ENCODE measurements around the gene AK9. TPM values are rescaled to one million over a fixed set of nuclear protein-coding genes. Genes with fewer than 3 reads are reported as not detected.
A peak's percentile ranks its signal among the peaks of the same experiment; 100 is the strongest.
"Not testable (repeated sequence)": the region's sequence is repeated elsewhere in the genome, so short reads cannot be mapped to it uniquely, and the experiment has no call there.

AK9 gene
- total RNA-seq, 1 experiment from 2014 or later, result 2.3 TPM

DNA sequence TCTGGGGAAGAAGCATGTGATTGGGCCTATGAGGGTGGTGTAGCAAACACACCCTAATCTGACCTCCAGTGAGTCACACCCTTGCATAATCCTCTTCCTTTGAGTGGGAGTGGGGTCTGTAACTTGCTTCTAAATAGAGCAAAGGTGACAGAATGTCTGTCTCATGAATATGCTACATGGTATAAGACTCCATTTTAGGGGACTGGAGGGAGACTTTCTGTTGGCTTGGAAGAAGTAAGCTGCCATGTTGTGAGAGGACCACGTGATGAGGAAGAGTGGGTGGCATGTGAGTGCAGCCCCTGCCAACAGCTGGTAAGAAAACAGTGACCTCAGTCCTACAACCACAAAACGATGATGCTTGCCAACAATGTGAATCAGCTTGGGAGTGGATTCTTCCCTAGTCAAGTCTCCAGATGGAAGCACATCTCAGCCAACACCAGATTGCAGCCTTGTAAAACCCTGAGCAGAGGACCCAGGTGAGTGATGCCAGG is 3.7 kb downstream of the AK9 start:
- Histone ChIP-seq H3K27ac (ENCODE audit: low read length) (no peak overlapping the region), H3K27me3 (ENCODE audit: control insufficient read depth, insufficient read depth, low read length) (peaks cover 15% of the 10 kb centered on the region), H3K36me3 (ENCODE audit: control insufficient read depth, insufficient read depth, low read length) (no peaks in the 10 kb centered on the region; the same call in 1 of the 2 replicates), H3K4me1 (ENCODE audit: control insufficient read depth, insufficient read depth, low read length) (peaks cover 11% of the 10 kb centered on the region; the same call in 1 of the 2 replicates), H3K4me3 (ENCODE audit: low read depth in 2 of 2, low read length in 2 of 2) (no peak overlapping the region), H3K9me3 (ENCODE audit: control insufficient read depth, insufficient read depth, low read depth, low read length) (no peaks in the 10 kb centered on the region)
- in situ Hi-C loops (cut with HindIII; ENCODE audit: low pct_unique_long_range_greater_than_20kb, low sequenced_read_pairs) (no loop called here), intact Hi-C loops (cut with micrococcal nuclease; ENCODE audit: unreplicated experiment) (no loop called here)
- POLR2A ChIA-PET, result no interaction called here
- peak; percentile 30 for DNase-seq (ENCODE audit: low read depth, low spot score)
- BruUV-seq (replicated peaks), result no TSS peak
- no peak for ATAC-seq
- CTCF ChIA-PET, result interaction anchor here (0.6 to 1.0 kb wide), 2 partner anchors 18 to 352 kb away, joined by 3 read pairs; no protein-coding TSS in a partner anchor
- no peak for TF ChIP-seq POLR2AphosphoS5 (IDR thresholded peaks at IDR 0.05; ENCODE audit: low read depth, low read length)

DNA sequence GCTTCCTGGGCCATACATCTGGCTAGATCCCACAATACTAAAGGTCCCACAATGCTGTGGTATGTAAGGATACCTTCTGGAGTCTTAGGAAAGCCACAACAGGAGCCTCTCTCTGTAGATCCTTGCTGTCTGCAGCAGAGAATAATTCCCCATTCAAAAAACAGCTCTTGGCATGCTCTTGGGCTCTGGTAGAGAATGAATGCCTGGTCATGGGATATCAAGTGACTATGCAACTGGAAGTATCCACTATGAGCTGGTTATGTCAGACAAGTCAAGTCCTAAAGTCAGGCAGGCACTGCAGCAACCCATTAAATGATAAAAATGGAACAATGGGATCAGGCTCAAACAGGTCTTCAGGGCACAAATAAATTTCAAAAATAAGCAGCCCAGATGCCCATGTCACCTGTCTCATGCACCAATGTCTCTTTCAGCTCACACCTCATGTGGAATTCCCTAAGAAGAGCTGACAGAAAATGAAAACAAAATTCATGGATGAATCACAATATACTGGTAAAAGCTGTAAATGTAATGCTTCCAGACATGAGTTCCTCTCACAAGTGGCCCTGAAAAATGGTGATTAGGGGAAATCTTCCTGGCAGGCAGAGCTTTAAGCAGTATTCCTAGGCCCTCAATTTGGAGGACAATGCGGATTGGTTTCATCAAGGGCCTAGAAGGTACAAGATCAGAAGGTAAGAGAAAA is 4.3 kb downstream of the AK9 start:
- peaks cover 15% of the 10 kb centered on the region for H3K27me3 ChIP-seq (ENCODE audit: control insufficient read depth, insufficient read depth, low read length)
- TF ChIP-seq, protein P1, sequence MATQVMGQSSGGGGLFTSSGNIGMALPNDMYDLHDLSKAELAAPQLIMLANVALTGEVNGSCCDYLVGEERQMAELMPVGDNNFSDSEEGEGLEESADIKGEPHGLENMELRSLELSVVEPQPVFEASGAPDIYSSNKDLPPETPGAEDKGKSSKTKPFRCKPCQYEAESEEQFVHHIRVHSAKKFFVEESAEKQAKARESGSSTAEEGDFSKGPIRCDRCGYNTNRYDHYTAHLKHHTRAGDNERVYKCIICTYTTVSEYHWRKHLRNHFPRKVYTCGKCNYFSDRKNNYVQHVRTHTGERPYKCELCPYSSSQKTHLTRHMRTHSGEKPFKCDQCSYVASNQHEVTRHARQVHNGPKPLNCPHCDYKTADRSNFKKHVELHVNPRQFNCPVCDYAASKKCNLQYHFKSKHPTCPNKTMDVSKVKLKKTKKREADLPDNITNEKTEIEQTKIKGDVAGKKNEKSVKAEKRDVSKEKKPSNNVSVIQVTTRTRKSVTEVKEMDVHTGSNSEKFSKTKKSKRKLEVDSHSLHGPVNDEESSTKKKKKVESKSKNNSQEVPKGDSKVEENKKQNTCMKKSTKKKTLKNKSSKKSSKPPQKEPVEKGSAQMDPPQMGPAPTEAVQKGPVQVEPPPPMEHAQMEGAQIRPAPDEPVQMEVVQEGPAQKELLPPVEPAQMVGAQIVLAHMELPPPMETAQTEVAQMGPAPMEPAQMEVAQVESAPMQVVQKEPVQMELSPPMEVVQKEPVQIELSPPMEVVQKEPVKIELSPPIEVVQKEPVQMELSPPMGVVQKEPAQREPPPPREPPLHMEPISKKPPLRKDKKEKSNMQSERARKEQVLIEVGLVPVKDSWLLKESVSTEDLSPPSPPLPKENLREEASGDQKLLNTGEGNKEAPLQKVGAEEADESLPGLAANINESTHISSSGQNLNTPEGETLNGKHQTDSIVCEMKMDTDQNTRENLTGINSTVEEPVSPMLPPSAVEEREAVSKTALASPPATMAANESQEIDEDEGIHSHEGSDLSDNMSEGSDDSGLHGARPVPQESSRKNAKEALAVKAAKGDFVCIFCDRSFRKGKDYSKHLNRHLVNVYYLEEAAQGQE (IDR thresholded peaks at IDR 0.05; ENCODE audit: insufficient read depth in 1 of 2, low read depth in 2 of 2, low read length in 1 of 2), result no peak
- TF ChIP-seq TCF7L2 (IDR thresholded peaks at IDR 0.05; ENCODE audit: low read depth, low read length), result no peak
- TF ChIP-seq, protein P2, sequence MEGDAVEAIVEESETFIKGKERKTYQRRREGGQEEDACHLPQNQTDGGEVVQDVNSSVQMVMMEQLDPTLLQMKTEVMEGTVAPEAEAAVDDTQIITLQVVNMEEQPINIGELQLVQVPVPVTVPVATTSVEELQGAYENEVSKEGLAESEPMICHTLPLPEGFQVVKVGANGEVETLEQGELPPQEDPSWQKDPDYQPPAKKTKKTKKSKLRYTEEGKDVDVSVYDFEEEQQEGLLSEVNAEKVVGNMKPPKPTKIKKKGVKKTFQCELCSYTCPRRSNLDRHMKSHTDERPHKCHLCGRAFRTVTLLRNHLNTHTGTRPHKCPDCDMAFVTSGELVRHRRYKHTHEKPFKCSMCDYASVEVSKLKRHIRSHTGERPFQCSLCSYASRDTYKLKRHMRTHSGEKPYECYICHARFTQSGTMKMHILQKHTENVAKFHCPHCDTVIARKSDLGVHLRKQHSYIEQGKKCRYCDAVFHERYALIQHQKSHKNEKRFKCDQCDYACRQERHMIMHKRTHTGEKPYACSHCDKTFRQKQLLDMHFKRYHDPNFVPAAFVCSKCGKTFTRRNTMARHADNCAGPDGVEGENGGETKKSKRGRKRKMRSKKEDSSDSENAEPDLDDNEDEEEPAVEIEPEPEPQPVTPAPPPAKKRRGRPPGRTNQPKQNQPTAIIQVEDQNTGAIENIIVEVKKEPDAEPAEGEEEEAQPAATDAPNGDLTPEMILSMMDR (IDR thresholded peaks at IDR 0.05), result no peak
- no peak for TF ChIP-seq SIN3A (IDR thresholded peaks at IDR 0.05; ENCODE audit: borderline replicate concordance, insufficient read depth, low read depth, low read length)
- TF ChIP-seq POLR2AphosphoS5 (IDR thresholded peaks at IDR 0.05; ENCODE audit: low read depth, low read length), result no peak
- ChIA-PET POLR2A (no interaction called here), CTCF (interaction anchor here (0.6 to 1.0 kb wide), 2 partner anchors 18 to 353 kb away, joined by 3 read pairs; no protein-coding TSS in a partner anchor)
- no TSS peak for BruUV-seq (replicated peaks)
- in situ Hi-C loops (cut with HindIII; ENCODE audit: low pct_unique_long_range_greater_than_20kb, low sequenced_read_pairs) (no loop called here), intact Hi-C loops (cut with micrococcal nuclease; ENCODE audit: unreplicated experiment) (no loop called here)
- peaks cover 5% of the 10 kb centered on the region; the same call in 1 of the 2 replicates for H3K4me1 ChIP-seq (ENCODE audit: control insufficient read depth, insufficient read depth, low read length)
- DNase-seq (ENCODE audit: low read depth, low spot score) (no peak), ATAC-seq (no peak)
- H3K36me3 ChIP-seq (ENCODE audit: control insufficient read depth, insufficient read depth, low read length), result no peaks in the 10 kb centered on the region; the same call in 1 of the 2 replicates
- H3K9me3 ChIP-seq (ENCODE audit: control insufficient read depth, insufficient read depth, low read depth, low read length), result no peaks in the 10 kb centered on the region
- no peak overlapping the region for H3K4me3 ChIP-seq (ENCODE audit: low read depth in 2 of 2, low read length in 2 of 2)
- H3K27ac ChIP-seq (ENCODE audit: low read length), result no peak overlapping the region

DNA sequence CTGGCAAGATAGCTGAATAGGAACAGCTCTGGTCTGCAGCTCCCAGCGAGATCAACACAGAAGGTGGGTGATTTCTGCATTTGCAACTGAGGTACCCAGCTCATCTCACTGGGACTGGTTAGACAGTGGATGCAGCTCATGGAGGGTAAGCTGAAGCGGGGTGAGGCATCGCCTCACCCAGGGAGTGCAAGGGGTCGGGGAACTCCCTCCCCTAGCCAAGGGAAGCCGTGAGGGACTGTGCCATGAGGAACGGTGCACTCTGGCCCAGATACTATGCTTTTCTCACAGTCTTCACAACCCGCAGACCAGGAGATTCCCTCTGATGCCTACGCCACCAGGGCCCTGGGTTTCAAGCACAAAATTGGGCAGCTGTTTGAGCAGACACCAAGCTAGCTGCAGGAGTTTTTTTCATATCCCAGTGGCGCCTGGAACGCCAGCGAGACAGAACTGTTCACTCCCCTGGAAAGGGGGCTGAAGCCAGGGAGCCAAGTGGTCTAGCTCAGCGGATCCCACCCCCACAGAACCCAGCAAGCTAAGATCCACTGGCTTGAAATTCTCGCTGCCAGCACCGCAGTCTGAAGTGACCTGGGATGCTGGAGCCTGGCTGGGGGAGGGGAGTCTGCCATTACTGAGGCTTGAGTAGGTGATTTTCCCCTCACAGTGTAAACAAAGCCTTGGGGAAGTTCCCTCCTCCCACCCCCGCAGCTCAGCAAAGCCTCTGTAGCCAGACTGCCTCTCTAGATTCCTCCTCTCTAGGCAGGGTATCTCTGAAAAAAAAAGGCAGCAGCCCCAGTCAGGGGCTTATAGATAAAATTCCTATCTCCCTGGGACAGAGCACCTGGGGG is 12.1 kb downstream of the AK9 start:
- H3K36me3 ChIP-seq (ENCODE audit: control insufficient read depth, insufficient read depth, low read length); CTCF ChIA-PET; H3K4me3 ChIP-seq (ENCODE audit: low read depth in 2 of 2, low read length in 2 of 2); intact Hi-C loops (cut with micrococcal nuclease; ENCODE audit: unreplicated experiment); BruUV-seq (replicated peaks); POLR2A ChIA-PET; H3K27me3 ChIP-seq (ENCODE audit: control insufficient read depth, insufficient read depth, low read length); H3K27ac ChIP-seq (ENCODE audit: low read length); DNase-seq (ENCODE audit: low read depth, low spot score); H3K9me3 ChIP-seq (ENCODE audit: control insufficient read depth, insufficient read depth, low read depth, low read length); in situ Hi-C loops (cut with HindIII; ENCODE audit: low pct_unique_long_range_greater_than_20kb, low sequenced_read_pairs); H3K4me1 ChIP-seq (ENCODE audit: control insufficient read depth, insufficient read depth, low read length): not testable (repeated sequence)
- ATAC-seq, result 0 out of 2 replicates have a peak, but pooled peaks have one; percentile 42
